GM12873 (cell line): Measurements from ENCODE around the gene PAX4.

Experiments
- CTCF ChIP-seq: IDR thresholded peaks from 2 replicates; pipeline ENCODE4 v1.5.1; 2012; ENCODE audit warnings: low read depth, mild to moderate bottlenecking, moderate library complexity, low read length, control low read depth; ENCODE audit not compliant: insufficient read depth; ENCODE audit errors: missing control alignments

Gene PAX4

GRCh38 chr7:127585044-127585953 lies 32.6 kb downstream of the PAX4 start, which contains the start of gene GCC1:
GCC1 (minus strand) TSS chr7:127585596; CDS start chr7:127585182, 414 bp downstream.
- no peak for TF ChIP-seq CTCF

GRCh38 chr7:127584648-127585043 lies 33.3 kb downstream of the PAX4 start:
- no peak for TF ChIP-seq CTCF

- no peak for TF ChIP-seq CTCF
Observed at GRCh38 chr7:127582361-127582760, 35.6 kb downstream of the PAX4 start.

- no peak for TF ChIP-seq CTCF
Observed at GRCh38 chr7:127581716-127582115, 36.2 kb downstream of the PAX4 start.

- no peak for TF ChIP-seq CTCF
Observed at GRCh38 chr7:127580612-127581011, 37.3 kb downstream of the PAX4 start.

GRCh38 chr7:127578711-127579275 lies 39.1 kb downstream of the PAX4 start:
- no peak for TF ChIP-seq CTCF

GRCh38 chr7:127578036-127578684 lies 39.8 kb downstream of the PAX4 start:
- TF ChIP-seq CTCF, result peak; percentile 38
